HG02981 (cell line): ENCODE results near the gene IL36B.

ENCODE experiments used
- ATAC-seq: cut with Tn5 transposase; IDR thresholded peaks from one replicate; pipeline ENCODE4 v1.9.1; 2021; ENCODE audit warnings: mild to moderate bottlenecking, moderate library complexity; ENCODE audit not compliant: unreplicated experiment

Gene IL36B

DNA sequence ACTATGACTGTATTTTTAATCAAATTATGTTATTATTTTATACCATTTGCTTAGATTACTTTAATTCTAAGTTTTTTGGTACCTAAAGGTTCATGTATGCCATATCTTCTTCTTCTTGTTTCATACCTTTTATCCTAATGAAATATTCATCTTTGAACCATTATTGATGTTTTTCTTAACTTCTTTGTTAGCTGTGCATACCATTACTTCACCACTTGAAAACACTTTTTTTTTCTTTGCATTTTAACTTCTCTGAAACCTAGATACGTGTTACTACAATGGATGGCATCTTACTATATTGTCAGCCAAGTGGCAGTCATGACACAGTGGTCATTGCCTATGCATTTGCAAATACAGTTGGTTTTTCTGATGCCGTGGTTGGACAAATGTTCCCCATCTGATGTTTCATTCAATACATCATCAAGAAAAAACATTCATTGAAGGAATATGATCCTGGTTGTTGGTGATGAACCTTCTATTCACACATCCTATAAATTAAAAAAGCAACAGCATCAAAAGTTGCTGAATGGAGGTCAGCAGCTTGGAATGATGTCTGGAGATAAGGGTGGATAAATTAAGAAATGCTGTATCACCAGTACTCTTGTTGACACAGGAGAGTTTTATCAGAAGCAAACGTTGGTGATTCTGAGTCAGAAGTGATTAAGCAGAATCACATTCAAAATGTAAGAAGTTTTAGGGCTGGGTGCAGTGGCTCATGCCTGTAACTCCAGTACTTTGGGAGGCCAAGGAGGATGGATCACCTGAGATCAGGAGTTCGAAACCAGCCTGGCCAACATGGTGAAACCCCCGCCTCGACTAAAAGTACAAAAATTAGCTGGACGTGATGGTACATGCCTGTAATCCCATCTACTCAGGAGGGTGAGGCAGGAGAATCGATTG, 40.0 kb downstream of the IL36B start:
- no peak for ATAC-seq

DNA sequence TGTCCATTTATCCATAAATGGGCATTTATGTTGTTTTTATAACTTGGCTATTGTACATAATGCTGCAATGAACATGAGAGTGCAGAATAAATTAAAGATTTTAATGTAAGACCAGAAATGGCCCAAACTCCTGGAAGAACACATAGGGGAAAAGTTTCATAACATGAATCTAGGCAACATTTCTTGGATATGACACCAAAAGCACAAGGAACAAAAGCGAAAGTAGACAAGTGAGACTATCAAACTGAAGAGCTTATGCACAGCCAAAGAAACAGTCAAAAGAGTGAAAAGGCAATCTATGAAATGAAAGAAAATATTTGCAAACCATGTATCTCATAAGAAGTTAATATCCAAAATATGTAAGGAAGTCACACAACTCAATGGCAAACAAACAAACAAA, 41.6 kb downstream of the IL36B start:
- ATAC-seq, result no peak

DNA sequence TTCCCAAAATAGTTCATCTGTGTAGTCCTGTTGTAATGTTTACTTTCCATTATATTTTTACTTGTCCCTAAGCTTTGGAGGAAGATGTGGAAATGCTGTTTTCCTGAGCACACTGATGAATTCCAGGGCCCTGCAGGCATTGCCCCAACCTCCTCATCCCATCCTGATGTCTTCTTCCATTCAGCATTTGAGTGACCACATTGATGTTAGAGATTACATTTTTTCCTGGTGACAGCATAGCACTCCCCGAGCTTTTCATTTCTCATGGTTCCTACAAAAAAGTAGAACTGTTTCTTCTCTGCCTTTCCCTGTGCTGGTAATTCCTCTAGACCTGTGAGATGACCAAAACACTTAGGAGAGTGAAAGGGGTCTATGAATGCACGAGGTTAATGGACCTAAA, 42.6 kb downstream of the IL36B start:
- no peak for ATAC-seq

DNA sequence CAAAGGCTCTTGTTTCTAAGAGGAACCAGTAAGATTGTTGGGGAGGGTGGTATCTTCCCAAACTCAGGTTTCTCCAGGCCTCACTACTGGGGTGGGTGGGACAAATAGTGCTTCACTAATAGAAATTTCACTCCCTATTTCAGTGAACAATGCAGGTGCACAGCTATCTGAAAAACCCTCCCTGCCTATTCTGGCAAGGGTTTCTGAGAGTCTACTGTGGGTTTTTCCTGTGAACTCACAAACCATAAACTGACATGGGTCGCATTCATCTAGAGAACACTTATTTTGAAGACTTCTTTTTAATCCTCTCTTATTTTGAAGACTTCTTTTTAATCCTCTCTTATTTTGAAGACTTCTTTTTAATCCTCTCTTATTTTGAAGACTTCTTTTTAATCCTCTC, 43.0 kb downstream of the IL36B start:
- no peak for ATAC-seq

DNA sequence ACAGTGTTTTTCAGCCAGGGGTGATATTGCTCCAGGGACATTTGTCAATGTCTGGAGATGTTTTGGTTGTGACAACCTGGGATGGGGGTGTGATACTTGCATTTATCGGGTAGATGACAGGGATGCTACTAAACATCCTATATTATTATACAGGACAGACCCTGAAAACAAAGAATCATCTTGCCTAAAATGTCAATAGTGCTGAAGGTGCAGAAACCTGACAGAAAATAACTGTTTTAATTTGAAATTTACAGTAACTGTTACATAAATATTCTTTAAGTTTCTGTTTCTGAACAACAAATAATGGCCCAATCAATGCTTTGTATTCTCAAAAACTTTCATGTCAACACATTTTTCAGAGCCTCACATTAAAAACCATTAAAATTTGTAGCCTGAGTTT, 45.4 kb downstream of the IL36B start:
- ATAC-seq, result no peak

DNA sequence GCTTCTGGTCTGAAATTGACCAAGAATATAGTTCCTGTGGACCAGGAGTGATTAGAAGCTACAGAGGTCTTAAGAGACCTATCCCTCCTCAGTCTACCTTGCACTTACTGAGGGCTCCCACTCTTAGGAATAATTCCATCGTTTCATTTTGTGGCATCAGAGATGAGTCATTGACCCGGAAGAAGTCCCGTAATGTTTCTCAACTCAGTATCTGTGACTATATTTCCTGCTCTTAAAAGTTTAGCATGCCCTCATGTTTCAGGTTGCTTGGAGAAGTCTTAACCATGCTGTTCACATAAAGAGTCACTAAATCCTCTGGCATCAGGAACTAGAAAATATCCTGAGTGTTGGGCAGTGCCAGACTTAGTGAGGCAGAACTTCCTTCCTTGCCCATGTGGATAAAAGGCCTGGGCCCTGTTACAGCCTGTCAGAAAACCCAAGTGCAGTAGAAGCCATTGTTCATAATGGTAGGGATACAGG, 47.6 kb downstream of the IL36B start, which contains the start of gene IL36A:
TSS of gene IL36A (plus strand) at position 430 of the 480 bp plus-strand sequence. CDS start 413 bp downstream, outside the sequence.
- no peak for ATAC-seq

DNA sequence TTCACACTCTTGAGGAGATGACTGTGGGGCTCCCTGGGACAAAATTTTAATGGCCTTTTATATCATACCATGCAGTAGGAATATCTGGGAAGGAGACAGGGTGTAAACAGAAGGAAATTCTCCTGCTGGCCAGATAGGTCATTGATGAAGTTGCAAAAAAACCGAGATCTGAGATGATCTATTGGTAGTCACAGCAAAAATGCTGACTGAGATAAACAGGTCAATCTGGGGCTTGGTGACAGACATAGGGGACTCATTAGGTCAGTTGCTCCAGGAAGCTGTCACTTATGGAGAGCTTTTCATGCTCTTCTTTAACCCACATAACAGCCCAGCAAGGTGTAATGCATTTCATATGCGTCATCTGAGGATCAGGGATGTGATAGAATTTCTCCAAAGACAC, 50.0 kb downstream of the IL36B start:
- no peak for ATAC-seq

DNA sequence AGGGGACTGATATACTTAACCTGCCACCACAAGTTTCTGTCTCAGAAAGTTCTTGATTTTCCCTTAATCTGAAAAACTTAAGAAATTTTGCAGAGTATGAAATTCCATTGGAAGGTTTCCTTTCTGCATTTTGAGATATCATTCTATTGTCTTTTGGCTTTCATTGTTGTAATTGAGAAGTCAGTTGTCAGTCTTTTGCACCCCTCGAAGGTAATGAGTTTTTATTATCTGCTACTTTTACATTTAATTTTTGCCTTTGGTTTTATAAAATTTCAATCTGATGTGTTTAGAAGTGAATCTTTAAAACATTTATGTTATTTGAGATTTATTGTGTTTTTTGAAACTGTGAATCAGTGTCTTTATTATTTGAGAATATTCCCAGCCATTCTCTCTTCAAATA, 52.2 kb downstream of the IL36B start:
- no peak for ATAC-seq

DNA sequence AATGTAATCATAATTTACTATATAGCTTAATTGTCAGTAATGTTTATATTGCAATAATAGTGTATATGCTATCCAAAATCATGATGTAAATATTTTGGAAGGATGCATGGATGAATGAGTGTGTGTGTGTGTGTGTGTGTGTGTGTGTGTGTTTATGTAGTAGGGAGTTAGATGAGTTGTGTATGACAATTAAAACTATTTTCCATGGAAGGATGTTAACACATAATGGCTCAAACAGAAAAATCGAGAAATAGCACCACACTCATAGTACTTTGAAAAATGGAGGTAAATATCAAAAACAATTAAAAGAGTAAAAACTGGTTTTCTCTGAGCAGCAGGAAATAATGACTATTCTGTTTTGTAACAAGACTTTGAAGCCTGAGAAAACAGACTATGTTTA, 55.5 kb downstream of the IL36B start:
- ATAC-seq, result no peak

DNA sequence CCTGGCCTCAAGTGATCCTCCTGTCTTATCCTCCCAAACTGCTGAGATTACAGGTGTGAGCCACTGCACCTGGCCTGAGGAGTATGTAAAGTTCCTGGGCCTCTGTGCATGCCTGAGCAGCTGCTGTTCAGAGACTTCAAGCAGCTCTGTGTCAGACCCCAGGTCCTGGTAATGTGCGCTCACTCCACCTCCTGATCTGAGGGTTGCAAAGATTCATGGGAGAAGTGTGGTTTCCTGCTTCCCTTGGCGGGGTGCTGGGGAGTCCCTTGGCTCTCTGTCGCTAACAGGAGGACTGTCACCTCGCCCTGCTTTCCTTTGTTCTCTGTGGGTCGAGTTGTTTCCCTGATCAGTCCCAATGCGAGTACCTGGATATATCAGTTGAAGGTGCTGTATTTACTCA, 56.0 kb downstream of the IL36B start:
- ATAC-seq, result no peak

DNA sequence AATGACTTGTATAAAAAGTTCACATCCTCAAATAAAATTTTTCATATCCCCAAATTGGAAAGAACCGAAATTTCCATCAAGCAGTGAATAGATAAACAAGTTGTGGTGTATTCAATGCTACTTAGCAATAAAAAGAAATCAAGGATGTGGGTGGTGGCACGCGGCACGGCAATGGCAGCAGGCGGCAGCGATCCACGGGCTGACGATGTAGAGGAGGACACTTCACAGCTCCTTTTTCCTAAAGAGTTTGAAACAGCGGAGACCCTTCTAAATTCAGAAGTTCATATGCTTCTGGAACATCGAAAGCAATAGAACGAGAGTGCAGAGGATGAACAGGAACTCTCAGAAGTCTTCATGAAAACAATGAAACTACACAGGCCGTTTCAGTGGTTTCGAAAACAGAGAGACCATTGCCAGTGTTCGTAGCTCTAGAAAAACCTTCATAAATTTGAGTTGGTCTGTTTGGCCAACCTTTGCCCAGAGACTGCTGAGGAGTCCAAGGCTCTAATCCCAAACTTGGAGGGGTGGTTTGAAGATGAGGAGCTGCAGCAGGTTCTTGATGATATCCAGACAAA, 57.2 kb downstream of the IL36B start:
- no peak for ATAC-seq

DNA sequence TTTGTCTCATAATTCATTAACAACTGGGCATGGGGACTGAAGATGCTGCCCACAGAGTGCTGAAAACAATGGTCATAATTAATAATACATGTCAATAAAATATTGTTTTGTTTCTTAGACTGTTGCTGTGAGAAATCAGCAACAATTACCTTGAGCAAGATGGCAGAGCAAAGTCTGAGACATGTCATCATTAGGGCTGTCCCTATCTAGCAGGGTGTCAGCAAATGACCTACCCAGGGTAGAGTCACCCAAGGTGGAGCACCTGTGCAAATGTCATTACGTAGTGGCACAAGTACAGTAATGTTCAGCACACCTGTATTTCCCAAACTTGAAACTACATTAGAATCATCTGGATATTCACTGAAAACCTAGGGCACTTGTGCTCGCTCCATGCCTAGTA, 58.0 kb downstream of the IL36B start:
- no peak for ATAC-seq

DNA sequence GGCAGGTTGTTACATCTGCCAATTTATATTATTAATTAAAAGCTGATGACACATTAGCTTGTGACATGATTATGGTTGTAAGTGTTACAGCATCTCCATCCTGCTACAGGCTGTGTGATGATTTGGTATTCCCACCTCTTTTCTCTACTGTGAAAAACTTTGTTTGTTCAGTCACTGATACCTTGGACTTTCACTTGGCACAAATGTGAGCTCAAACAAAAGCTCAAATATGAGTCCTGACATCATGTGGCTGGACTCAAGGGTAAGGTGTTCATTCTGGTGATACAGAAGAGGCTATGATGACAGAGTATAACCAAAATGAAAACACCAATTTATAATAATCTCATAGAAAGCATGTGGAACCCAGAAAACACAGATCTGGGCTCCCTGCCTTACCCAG, 58.8 kb downstream of the IL36B start:
- ATAC-seq, result no peak

DNA sequence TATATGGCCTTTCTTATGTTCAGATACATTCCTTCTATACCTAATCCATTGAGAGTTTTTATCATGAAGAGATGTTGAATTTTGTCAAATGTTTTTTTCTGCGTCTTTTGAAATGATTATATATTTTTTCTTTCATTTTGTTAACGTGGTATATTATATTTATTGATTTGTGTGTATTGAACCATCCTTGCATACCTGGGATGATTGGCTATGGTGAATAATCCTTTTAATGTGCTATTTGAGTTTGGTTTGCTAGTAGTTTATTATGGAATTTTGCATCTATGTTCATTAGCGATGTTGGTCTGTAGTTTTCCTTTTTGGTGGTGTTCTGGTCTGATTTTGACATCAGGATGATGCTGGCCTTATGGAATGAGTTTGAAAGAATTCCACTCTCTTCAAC, 63.1 kb downstream of the IL36B start:
- no peak for ATAC-seq

DNA sequence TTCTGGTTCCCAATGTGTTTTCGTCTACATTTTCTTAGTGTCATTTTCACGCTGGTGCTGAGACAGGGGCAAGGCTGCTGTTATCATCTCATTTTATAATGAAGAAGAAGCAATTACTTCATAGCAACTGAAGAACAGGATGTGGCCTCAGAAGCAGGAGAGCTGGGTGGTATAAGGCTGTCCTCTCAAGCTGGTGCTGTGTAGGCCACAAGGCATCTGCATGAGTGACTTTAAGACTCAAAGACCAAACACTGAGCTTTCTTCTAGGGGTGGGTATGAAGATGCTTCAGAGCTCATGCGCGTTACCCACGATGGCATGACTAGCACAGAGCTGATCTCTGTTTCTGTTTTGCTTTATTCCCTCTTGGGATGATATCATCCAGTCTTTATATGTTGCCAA, 67.6 kb downstream of the IL36B start:
- ATAC-seq, result no peak

DNA sequence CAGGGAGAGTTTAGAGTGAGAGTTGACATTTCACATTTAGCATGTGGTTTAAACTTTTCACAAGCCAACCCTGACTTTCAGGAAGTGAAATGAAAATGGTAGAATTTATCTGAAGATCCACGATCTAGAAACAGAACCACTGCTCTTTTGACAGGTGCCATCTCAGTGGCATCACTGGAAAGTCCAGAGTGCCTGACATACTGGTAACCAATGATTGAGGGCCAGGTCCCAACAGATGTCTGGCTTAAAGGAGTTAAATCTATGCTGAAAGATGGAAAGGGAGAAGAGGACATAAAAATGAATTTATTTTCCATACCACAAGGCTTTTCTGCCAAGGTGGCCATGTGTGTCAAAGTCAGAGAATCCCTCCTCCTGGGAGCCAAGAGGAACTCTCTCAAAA, 72.1 kb downstream of the IL36B start:
- ATAC-seq, result no peak

DNA sequence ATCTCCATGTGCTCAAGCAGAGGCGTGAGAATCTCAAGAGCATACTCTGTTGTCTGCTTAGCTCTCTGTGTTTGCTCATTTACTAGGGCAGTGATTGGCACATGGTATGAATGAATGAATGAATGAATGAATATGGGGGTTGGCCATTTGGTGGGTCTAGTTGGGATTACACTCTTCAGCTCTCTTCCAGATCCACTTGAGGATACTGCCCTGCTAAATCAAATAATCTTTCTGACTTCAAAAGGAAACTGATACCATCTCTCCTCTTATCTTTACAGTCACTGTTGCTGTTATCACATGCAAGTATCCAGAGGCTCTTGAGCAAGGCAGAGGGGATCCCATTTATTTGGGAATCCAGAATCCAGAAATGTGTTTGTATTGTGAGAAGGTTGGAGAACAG, 72.9 kb downstream of the IL36B start:
- no peak for ATAC-seq

DNA sequence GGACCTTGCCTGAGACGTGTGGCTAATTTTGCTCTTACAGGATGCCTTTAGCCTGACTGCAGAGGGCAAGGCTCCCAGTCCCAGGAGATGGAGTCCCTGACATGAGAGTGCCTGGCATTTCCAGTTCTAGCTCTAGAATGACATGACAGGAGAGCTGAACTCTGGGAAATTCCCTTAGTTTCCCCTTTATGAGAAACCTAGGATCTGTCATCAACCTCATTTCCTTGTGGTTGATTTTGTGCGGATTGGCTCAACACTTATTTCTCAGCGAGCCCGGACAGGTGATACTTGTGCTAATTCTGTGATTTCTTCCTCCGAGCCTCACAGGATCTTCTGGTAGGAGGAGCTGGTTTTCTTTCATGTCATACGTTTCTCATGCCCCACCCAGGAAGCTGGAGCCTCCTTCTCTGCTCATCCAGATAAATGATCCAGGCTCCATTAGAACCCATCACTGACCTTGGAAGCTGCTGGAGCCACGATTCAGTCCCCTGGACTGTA, 75.1 kb downstream of the IL36B start, which contains the start of gene IL36G:
TSS of gene IL36G (plus strand) at position 448 of the 498 bp plus-strand sequence. CDS start 633 bp downstream, outside the sequence.
- ATAC-seq, result no peak
